Measurements from ENCODE around the gene CCDC68. TPM values are rescaled to one million over a fixed set of nuclear protein-coding genes. Genes with fewer than 3 reads are reported as not detected.
"Not testable (repeated sequence)": the region's sequence is repeated elsewhere in the genome, so short reads cannot be mapped to it uniquely, and the experiment has no call there.

CCDC68 gene
- total RNA-seq, 1 donor from 2014 or later: 2.7 TPM

DNA sequence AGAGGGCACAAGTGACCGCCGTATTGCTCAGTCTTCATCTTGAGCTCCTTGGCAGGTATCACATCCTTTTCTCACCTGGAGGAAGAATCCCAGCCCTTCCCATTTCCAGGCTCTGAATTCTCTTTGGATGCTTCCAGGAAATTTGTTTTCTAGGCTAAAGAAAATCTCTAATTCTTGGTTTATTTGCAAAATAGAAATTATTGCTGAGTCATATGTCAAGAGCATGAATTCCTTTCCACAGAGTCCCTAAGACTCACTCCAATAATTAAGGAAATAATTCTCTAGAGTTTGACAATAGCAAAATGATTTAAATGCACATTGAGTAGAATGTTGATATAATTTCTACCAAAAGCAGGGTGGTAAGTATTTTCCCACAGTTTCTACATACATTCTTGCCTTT lies 16.3 kb upstream of the CCDC68 start:
- DNase-seq (ENCODE audit: low read depth): no peak
- TF ChIP-seq, protein P1, sequence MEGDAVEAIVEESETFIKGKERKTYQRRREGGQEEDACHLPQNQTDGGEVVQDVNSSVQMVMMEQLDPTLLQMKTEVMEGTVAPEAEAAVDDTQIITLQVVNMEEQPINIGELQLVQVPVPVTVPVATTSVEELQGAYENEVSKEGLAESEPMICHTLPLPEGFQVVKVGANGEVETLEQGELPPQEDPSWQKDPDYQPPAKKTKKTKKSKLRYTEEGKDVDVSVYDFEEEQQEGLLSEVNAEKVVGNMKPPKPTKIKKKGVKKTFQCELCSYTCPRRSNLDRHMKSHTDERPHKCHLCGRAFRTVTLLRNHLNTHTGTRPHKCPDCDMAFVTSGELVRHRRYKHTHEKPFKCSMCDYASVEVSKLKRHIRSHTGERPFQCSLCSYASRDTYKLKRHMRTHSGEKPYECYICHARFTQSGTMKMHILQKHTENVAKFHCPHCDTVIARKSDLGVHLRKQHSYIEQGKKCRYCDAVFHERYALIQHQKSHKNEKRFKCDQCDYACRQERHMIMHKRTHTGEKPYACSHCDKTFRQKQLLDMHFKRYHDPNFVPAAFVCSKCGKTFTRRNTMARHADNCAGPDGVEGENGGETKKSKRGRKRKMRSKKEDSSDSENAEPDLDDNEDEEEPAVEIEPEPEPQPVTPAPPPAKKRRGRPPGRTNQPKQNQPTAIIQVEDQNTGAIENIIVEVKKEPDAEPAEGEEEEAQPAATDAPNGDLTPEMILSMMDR (conservative IDR thresholded peaks at IDR 0.05; ENCODE audit: low read depth, low read length): no peak
- H3K4me3 ChIP-seq (ENCODE audit: low read depth, low read length): no peak overlapping the region

DNA sequence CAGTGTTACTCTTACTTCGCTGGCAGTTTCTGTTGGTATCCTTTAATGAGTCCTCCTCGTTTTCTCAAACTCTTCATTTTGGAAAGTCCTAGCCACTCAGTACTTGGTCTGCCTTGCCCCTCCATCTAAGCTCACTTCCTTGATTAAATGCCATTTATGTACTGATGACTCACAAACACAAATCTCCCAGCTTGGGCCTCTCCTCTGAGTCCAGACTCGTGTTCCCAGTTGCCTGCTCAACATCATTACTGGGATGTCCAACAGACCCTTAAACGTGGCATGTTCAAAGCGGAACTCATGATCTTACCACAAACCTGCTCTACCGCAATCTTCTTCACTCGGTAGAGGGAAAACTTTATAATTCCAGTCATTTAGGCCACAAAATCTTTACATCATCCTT lies 13.8 kb upstream of the CCDC68 start:
- TF ChIP-seq, protein P1 (conservative IDR thresholded peaks at IDR 0.05; ENCODE audit: low read depth, low read length): no peak
- DNase-seq (ENCODE audit: low read depth): no peak
- H3K4me3 ChIP-seq (ENCODE audit: low read depth, low read length): no peak overlapping the region

- TF ChIP-seq, protein P1 (conservative IDR thresholded peaks at IDR 0.05; ENCODE audit: low read depth, low read length): no peak
- H3K4me3 ChIP-seq (ENCODE audit: low read depth, low read length): no peak overlapping the region
- no peak for DNase-seq (ENCODE audit: low read depth)
These were observed 9.5 kb upstream of the CCDC68 start for GRCh38 chr18:54968807-54969206.

DNA sequence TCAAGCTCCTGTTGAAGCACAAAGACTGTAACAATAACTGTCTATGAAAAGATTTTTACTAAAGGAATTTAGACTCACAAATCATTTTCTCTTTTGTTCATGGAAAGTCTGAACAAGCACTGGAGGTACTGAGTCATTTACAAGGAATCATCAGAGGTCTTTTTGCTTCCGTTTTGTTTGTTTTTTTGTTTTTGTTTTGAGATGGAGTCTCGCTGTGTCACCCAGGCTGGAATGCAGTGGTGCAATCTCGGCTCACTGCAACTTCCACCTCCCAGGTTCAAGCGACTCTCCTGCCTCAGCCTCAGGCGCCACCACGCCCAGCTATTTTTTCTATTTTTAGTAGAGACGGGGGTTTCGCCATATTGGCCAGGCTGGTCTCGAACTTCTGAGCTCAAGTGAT lies 9.0 kb upstream of the CCDC68 start:
- not testable (repeated sequence) for H3K4me3 ChIP-seq (ENCODE audit: low read depth, low read length); DNase-seq (ENCODE audit: low read depth)

- TF ChIP-seq, protein P1 (conservative IDR thresholded peaks at IDR 0.05; ENCODE audit: low read depth, low read length): no peak
- DNase-seq (ENCODE audit: low read depth): no peak
- no peak overlapping the region for H3K4me3 ChIP-seq (ENCODE audit: low read depth, low read length)
These were observed 8.5 kb upstream of the CCDC68 start for GRCh38 chr18:54967786-54968185.

DNA sequence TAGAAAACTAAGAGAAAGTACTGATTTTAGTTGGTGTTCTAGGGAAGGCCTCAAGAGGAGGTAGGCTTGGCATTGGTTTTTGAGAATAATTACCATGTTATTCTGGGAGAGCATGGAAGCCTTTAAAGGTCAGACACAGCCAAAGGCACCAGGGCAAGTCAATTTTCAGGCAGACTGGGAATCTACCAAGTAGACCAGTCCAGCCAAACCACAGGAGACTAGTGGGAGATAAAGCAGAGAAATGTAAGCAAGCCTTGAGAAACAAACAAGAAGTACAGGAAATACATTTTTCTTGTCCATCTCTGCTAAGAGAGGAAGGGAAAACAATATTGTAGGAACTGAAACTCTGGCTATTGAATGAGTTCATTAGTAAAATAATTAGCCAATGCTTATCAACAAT lies 5.5 kb upstream of the CCDC68 start:
- TF ChIP-seq, protein P1 (conservative IDR thresholded peaks at IDR 0.05; ENCODE audit: low read depth, low read length): no peak
- no peak overlapping the region for H3K4me3 ChIP-seq (ENCODE audit: low read depth, low read length)
- DNase-seq (ENCODE audit: low read depth): no peak

- TF ChIP-seq, protein P1 (conservative IDR thresholded peaks at IDR 0.05; ENCODE audit: low read depth, low read length): no peak
- no peak overlapping the region for H3K4me3 ChIP-seq (ENCODE audit: low read depth, low read length)
- no peak for DNase-seq (ENCODE audit: low read depth)
These were observed 3.8 kb upstream of the CCDC68 start for GRCh38 chr18:54962919-54963645.
